SH-SY5Y (cell line): ENCODE data around the gene SLC39A7.

Experiments
- GATA2 ChIP-seq: IDR thresholded peaks from 2 replicates; pipeline ENCODE4 v1.6.1; 2011; ENCODE audit warnings: mild to moderate bottlenecking, low read depth, low read length
- GATA3 ChIP-seq: IDR thresholded peaks from 2 replicates; pipeline ENCODE4 v1.6.1; 2011; ENCODE audit warnings: low read depth, mild to moderate bottlenecking, low read length, moderate library complexity

Gene SLC39A7

DNA sequence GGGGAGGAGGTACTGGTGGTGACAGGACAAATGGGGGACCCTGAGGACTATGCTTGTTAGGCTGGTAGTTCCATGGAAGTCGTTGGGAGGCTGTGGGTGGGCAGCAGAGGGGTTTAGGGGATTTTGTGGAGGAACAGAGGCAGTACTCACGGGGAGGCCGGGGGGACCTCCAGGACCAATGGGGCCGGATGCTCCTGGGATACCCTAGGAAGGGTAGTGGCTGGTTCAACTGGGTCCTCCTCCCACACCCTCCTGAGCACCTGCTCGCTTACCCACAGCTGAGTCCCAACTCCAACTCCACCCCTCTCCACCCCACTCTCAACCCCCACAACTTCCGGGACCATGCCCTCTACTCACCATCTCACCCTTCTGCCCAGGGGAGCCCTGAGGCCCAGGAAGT, 34.3 kb upstream of the SLC39A7 start:
- TF ChIP-seq GATA2 (no peak), GATA3 (no peak)

DNA sequence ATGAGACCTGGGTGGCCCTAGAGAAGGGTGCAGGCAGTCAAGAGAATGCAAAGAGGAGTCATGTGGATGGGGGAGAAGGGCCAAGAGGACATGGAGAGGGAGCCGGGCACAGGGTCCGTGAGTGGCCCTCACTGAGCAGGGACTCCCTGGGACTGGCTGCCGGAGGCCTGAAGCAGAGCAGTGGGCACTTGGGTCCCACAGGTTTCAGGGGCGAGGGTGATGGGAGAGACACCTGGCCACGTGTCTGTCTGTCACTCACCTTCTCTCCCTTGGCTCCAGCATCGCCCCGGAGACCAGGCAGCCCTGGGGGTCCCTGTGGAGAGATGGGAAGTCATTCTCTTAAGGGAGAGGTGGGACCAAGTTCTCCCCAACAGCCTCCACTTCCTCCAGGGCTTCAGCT, 33.9 kb upstream of the SLC39A7 start:
- no peak for TF ChIP-seq GATA2
- no peak for TF ChIP-seq GATA3

DNA sequence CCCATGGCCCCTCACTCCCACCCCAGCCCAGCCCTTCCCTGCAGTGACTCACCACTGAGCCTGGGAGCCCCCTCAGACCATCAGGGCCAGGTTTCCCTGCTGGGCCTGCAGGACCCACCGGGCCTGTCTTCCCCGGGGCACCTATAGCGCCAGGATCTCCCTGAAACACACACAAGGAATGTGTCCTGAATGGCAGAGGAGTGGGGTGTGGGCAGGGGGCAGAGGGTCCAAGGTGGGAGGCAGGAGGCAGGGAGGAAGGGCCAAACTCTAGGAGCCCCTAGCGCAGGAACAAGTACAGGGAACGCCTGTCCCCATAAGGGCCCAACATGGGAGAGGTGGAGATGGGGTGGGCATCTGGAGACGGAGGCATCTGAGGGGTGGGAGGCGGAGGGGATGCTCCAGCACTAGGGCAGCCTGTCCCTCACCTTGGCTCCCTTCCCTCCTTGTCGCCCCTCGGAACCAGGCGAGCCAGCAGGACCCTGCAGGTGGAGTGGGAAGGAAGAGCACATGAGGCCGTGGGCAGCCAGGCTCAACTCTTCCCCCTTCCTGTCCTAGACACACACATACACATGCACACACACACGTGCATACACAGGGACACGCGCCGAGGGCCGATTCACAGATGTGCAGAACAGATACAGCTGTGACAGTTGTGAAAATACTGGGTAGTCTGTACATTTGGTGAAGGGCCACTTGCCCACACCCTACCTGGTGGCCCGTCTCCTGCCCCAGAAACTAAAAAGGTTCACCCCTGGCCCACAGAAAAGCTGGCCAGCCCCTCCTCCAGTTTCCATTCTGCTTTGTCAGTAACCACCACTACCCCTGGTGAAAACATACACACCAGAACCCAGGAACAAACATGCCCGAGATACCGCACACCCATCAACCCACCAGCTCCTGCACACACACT, 33.0 kb upstream of the SLC39A7 start:
- TF ChIP-seq GATA2 = no peak
- no peak for TF ChIP-seq GATA3

DNA sequence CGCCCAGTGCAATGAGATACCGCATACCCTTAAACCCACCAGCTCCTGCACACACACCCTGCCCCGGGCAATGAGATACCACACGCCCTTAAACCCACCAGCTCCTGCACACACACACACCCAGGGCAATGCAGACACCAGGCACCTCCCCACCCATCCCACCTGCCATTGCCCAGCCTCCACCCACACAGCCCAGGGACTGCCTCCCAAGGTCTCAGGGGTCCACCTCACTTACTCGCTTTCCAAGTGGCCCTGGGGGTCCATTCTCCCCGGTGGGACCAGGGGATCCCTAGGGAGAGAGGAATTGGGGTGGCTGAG, 32.4 kb upstream of the SLC39A7 start:
- no peak for TF ChIP-seq GATA3
- TF ChIP-seq GATA2 = no peak

DNA sequence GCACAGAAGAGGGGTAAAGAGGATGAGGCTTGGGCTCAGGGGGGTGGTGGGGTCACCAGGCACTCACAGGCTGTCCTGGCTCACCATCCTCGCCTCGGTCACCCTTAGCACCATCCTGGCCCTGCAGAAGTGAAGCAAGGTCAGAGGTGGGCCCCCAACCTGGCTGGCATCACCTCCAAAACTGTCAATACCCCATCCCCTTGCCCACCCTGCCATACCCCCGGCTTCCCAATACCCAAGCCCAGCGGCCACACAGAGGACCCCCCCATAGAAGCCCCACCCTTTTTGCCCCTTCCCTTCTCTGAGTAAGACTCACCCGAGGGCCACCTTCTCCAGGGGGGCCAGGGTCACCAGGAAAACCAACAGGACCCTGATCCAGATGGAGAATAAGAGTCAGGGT, 32.0 kb upstream of the SLC39A7 start:
- TF ChIP-seq GATA2 (no peak), GATA3 (no peak)

DNA sequence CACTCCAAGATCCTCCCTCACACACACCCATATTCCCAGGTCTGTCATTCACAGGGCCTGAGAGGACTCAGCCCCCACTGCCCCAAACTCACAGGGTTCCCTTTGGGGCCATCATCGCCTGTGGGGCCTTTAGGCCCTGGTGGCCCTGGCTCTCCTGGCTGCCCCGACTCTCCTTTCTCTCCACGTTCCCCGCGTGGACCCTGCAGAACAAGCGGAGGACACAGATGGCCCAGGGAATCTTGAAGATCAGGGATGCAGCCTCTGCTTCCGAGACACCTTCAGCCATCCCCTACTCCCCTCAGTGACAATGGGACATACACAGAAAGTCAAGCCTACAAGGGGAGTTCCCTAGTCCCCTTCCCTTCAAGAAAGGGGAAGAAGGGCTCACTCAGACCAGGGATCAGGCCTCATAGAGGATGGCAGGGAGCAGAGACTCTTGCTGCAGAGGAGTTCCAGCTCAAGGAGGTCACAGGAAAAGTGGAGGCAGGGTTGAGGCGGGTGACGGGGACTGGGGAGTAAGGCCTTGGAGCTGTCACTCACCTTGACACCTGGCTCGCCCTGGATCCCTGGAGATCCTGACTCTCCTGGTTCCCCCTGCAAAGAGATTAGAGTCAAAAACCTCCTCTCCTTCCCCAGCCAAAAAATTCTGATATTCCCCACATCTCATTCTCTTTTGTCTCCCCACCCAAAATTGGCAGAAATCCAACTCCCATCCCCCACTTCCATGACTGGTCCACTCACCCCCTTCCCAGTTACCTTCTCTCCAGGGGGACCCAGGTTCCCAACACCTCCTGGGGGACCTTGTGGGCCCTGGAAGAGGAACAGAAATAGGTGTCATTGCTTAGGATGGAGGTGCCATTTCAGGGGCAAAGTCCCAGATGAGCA, 31.1 kb upstream of the SLC39A7 start:
- TF ChIP-seq GATA3 = no peak
- no peak for TF ChIP-seq GATA2

DNA sequence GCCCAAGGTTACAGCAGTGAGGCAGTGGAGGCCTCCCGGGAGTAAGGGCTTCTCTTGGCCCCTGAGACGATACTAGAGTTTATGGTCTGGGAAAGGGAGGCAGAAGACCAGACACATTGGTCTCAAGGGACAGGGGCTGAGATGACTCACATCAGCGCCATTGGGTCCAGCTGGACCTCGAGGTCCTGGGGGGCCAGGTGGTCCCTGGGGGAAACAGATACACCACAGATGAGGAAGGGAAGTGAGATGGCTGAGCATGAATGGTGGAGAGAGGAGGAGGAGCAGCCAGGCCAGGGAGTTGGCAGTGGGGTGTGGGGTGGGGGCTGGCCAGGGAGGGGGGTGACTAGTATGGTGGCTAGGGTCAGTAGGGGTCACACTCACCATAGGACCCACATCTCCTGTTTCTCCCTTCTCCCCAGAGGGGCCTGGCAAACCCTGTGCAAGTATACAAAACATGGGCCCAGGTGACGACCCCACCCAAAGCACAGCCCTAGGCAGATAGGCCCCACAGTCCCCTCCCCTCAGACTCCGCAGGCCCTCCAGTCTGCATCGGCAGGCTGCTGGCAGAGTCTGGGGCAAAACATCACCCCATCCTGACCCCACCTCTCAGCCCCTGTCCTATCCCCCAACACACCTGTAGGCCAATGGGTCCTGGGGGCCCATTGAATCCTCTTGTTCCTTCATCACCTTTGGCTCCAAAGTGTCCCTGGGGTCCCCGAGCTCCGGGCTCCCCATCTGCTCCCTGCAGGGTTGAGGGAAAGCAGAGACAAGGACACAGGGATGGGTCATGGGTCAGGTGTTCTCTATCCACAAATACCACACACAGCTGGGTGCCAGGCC, 30.3 kb upstream of the SLC39A7 start:
- TF ChIP-seq GATA3 = no peak
- no peak for TF ChIP-seq GATA2

DNA sequence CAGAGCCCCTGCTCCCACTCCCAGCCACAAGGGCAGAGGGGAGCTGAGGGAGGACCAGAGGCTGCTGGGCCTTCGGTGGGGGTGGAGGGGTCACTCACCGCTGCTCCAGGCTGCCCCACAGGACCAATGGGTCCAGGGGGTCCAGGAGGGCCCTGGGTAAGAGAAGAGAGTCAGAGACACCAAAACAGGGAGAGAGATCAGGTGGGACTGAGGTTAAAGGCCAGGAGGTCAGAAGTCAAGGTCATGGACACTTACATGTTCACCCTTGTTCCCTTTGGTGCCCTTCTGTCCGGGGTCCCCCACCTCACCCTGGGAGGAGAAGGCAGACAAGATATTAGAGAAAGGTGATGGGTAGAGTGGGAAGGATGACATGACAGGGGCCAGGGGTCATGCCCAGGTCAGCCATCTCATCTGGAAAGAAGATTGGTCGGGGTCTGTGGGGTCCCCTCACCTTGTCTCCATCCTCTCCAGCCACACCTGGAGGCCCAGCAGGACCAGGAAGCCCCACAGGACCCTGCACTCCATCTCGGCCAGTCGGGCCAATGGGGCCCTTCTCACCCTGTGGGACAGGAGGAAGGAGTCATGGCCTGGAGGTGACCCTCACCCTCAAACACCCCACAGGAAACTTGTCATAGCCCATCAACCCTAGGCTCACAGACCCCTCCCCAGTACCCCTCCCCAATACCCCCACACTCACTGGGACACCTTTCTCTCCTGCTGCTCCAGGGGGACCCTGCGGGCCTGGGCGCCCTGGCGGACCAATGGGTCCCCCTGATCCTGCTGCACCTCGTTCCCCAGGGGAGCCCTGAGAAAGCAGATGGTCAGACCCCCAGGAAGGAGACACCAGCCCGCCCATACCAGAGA, 29.4 kb upstream of the SLC39A7 start:
- TF ChIP-seq GATA3 = no peak
- no peak for TF ChIP-seq GATA2

DNA sequence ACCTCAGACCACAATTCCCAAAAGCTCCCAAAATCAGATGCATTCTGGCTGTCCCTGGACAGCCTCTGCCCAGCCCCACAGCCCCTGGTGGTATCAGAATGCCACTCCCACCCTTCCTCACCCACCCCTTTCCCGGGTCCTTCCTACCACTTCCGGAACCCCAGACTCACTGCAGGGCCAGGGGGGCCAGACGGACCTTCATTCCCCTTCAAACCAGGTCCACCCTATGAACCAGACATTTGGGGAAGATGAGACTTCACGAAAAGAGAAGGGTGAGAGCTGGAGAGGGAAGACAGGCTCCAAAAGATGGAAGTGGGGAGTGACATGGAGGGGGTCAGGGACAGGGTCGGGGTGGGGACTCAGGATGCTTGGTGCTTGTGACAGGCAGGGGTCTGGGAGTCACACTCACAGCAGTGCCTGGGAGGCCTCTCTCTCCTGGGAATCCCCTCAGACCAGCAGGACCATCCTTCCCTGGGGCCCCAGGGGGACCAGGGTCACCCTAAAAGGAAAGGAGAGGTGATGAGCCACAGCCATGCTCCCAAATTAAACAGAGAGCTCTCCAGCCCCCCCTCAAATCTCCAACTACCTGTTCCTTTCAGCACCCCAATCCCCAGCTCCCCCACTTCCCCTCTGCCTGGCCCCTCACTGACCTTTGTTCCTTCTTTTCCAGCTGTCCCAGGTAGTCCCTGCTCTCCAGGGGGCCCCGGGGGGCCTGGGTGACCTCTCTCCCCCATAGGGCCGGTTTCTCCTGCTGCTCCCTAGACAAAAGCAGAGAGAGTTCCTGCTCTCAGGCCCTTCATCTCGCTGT, 28.6 kb upstream of the SLC39A7 start:
- TF ChIP-seq GATA2 (no peak), GATA3 (no peak)

DNA sequence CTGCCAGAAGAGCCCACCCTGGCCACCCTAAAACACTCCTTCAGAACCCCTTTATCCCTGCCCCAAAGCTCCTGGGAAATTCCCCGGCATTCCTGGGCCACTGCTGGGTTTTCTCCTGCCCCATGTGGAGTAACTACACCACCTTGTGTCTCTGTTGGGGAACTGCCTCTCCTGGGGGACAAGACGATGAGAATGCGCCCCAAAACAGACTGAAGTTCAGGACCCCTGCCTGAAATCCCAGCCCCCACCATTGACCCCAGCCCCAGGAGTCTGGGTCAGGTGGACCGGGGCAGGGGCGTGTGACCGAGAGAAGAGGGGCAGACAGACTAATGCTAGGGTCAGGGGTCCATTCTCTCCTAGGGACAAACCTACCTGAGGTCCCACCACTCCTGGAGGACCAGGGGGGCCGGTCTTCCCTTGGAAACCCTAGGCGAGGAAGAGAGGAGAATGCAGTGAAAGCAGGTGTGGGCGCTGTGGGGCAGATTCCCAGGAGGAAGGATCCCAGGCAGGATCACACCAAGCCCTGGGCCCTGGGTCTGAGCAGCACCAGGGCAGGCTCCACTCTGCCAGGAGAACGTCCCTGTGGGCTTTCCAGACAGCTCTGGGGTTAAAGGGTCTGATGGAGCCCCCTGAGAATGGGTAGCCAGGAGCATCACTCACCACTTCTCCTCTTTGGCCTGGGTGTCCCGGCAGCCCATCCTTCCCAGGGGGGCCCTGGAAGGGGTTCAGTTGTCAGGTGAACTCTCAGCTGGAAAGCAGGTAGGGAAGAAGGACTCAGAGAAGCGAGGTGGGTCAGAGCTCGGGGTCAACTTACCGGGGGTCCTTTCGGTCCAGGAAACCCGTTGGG, 27.8 kb upstream of the SLC39A7 start:
- TF ChIP-seq GATA3 (no peak), GATA2 (no peak)

DNA sequence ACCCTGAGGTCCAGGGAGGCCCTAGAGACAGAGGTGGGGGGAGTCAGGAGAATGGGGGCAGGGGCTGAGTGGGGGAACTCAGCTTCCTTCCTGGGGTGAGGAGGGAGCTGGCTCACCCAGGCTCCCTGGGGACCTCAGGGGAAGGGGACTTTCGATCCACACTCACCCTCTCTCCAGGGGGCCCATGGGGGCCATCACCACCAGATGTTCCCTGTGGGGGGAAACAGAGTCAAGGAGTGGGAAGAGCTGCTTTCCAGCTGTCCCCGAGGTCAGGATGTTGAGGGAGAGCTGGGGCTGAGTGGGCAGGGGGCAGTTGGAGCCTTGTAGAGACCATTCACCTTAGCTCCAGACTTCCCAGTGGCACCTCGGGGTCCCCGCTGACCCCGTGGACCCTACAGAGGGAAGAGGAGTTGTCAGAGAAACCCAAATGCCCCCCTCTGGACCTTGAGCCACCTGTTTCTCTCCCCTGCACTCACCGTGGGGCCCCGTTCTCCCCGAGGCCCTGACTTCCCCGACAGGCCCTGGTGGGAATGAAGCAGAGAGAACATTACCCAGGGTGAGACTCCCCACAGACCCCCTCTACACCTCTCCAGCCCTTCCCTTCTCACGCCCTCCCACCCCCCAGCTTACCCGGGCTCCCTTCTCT, 27.0 kb upstream of the SLC39A7 start:
- TF ChIP-seq GATA2 (no peak), GATA3 (no peak)

DNA sequence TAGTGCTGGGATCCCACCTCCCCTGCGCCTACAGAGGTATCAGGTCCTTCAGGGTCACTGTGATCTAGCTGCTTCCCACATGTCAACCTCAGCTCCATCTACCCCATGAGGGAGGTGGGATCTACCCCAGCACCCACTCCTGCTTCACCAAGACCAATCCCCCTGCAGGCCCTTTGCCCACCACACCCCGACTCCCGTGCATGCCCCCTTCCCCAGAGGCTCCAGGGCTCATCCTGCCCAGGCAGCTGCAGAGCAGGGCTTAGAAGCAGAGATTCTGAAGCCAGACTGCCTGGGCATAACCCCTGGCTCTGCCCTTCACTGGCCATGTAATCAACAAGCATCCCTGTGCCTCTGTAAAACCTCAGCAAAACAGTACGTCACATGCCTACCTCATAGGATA, 25.9 kb upstream of the SLC39A7 start:
- no peak for TF ChIP-seq GATA3
- no peak for TF ChIP-seq GATA2
